Activated CD4-positive, alpha-beta T cell treated with anti-CD3 and anti-CD28 coated beads for 24 hours (primary cell): ENCODE data around the gene TYW1B.
"Not testable (repeated sequence)": the region's sequence is repeated elsewhere in the genome, so short reads cannot be mapped to it uniquely, and the experiment has no call there.

ENCODE experiments used
- DNase-seq, 2 donors: peaks; one replicate each; pipeline ENCODE4 v3.0.0-alpha.2; 2020; ENCODE audit warnings: low read depth in 2 of 2

Gene TYW1B, protein sequence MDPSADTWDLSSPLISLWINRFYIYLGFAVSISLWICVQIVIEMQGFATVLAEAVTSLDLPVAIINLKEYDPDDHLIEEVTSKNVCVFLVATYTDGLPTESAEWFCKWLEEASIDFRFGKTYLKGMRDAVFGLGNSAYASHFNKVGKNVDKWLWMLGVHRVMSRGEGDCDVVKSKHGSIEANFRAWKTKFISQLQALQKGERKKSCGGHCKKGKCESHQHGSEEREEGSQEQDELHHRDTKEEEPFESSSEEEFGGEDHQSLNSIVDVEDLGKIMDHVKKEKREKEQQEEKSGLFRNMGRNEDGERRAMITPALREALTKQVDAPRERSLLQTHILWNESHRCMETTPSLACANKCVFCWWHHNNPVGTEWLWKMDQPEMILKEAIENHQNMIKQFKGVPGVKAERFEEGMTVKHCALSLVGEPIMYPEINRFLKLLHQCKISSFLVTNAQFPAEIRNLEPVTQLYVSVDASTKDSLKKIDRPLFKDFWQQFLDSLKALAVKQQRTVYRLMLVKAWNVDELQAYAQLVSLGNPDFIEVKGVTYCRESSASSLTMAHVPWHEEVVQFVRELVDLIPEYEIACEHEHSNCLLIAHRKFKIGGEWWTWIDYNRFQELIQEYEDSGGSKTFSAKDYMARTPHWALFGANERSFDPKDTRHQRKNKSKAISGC

DNA sequence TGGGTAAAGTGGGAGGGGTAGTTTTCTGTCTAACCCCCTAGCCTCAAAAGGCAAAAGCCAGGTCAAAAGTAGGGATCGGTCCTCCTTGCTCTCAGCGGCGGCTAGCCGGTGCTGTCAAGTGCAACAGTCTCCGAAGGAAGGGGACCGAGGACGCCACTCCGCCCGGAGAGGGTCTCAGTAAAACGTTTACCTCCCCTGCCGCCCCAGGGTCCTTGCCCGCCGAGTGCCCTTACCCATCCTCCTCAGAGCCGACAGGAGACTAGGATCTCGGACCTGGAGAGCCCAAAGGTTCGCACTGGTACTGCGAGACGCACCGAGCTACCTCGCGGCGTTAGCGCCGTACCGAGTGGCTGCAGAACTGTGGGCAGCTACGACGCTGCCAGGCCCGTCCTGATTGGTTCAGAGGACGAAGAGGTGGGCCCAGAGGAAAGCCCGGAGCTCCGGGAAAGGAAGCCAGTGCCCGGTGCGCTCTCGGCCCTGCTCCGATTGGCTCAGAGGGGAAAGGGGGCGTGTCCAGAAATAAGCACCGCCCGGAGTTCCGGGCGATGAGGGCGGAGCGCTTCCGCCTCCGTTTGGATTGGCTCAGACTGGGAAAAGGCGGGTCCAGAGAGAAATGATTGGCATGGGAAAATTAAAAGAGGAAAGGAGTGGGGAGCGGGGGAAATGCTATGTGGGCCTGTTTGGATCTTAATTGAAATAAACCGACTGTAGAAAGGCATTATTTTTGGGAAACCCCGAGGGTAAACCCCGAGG is at the start of gene TYW1B:
Gene TYW1B (minus strand): TSS at position 362 of the 753 bp plus-strand sequence. CDS start 125 bp downstream, at position 237.
- DNase-seq: peak; percentile 93 to 95

DNA sequence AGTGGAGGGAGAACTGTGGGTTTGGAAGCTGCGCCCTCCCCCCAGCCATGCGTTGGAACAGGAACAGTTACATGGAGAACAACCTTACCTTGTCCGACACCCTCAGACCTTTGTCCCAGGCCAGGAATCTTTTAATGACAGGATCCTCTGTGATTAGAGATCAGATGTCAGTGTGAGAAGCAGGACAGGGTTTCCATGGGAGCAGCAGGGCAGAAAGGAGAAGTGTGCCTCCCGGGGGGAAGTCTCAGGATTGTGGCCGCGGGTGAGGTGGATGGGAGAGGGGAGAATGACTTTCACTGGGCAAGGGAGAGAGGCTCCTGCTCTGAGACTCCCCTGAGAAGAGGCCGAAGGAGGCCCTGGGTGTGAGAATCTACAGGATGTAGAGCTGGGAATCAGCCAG is 39.6 kb upstream of the TYW1B start:
- not testable (repeated sequence) for DNase-seq

DNA sequence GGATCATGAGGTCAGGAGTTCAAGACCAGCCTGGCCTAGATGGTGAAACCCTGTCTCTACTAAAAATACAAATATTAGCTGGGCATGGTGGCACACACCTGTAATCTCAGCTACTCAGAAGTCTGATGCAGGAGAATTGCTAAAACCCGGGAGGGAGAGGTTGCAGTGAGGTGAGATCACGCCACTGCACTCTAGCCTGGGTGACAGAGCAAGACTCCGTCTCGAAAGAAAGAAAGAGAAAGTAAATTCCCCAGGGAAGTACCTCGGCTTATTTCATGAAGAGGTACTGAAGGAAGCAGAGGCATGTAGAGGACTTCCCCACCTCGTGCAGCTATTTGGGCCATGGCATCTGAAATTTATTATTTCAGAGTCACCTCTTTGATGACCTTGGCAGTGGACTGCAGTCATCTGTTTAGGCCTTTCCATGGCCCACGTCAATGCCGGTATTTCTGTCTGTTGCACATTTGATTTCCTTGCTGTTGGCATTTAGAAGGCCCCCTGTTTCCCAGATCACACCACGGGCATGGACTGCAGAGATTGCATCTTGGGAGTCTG is 30.9 kb upstream of the TYW1B start:
- not testable (repeated sequence) for DNase-seq

DNA sequence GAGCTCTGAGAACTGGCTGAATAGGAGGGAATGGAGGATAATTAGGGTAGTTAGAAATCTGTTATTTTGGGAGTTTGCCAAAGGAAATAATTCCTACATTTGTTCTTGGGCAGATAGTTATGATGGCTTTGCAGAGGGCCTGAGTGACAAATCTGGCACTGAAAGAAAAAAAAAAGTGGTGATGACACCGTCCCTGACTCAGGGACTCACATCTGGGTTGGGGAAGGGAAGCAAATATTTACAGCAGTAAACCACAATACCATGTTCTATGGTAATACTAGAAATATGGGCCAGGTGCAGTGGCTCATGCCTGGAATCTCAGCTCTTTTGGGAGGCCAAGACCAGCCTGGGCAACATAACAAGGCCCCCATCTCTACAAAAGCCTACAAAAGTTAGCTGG is 29.9 kb upstream of the TYW1B start:
- DNase-seq: not testable (repeated sequence)

DNA sequence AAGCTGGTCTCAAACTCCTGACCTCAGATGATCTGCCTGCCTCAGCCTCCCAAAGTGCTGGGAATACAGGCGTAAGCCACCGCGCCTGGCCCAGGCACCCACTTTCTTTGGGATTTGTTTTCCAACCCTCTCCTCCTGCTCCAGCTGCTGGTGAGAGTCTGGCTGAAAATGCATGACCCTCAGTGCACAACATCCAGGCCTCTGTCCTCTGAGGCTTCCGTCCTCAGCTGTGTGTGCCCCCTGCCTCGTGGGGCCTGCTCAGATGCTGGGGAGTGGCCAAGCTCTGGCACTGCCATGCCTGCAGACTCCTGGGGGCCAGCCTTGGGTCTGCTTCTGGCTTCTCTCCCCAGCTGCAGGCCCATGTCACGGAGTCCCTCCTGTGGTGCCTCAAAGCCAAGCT is 27.3 kb upstream of the TYW1B start:
- DNase-seq: not testable (repeated sequence)

DNA sequence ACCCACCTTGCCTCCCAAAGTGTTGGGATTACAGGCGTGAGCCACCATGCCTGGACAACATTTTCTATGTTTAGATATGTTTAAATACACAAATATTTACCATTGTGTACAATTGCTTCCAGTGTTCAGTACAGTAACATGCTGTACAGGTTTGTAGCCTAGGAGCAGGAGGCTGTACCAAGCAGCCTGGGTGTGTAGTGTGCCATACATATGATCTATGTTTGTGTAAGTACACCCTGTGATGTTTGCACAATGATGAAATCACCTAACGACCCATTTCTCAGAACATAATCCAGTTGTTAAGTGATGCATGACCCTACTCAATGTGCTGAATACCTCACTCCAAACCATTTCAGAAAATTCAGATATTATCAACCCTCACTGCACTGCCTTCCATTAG is 24.9 kb upstream of the TYW1B start:
- not testable (repeated sequence) for DNase-seq

DNA sequence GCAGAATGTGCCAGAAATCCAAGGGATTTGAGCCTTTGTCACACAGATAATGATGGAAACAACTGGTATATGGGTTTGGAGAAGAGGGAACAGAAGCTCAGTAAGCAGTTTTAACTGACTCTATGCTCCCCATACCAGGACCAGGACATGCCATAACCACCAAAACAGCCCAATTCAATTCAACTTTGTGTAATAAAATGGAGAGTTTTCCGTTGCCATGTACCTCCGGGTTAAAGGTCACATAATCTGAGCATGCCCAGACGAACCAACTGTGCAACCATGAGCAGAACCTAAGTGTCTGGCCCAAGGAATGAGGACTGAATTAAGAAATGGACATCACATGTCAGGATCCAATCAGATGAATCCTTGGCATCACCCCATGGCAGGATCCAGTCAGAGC is 22.7 kb upstream of the TYW1B start:
- not testable (repeated sequence) for DNase-seq

DNA sequence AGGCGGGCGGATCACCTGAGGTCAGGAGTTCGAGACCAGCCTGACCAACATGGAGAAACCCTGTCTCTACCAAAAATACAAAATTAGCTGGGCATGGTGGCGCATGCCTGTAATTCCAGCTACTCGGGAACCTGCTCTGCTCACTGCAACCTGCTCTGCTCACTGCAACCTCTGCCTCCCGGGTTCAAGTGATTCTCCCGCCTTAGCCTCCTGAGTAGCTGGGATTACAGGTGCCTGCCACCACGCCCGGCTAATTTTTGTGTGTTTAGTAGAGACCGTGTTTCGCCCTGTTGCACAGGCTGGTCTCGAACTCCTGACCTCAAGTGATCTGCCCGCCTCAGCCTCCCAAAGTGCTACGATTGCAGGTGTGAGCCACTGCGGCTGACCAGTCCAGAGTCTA is 16.1 kb upstream of the TYW1B start:
- DNase-seq: not testable (repeated sequence)

DNA sequence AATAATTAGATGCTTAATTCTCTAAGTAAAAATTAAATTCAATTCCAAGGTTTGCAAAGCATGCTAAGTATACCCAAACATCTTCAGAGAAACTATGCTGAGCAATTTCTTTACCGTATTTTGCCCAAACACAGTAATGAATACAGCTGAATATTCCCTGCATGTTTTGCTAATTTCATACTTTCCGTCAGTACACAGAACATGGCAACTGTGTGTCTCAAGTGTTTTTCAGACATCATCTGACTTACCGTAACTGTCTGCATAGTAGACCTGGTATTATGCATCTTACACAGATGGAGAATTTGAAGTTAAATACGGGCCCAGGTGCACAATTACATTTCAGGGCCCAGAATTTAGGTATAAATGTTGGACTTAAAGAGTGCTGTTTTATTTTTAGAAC is 15.2 kb upstream of the TYW1B start:
- not testable (repeated sequence) for DNase-seq

DNA sequence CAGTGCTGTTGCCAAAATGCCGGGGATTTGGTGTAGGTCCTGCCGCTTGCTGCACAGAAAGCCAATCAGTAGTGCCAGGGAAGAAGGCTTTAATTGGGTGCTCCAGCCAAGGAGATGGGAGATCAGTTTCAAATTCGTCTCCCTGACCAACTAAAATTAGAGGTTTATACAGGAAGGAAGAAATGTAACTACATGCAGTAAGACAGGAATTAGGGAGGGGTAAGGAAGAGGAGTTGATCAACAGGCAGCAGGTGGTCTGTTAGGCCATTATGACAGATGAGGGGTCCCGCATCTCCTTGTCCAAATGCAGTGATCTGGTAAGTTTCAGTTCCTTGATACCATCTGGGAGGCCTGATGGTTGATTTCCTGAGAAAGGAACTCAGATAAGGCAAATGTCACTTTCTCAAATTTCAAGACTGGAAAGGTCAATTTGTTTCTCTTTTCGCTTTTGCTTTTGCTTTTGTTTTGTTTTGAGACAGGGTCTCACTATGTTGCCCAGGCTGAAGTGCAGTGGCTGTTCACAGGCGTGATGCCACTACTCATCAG is 13.0 kb upstream of the TYW1B start:
- not testable (repeated sequence) for DNase-seq

DNA sequence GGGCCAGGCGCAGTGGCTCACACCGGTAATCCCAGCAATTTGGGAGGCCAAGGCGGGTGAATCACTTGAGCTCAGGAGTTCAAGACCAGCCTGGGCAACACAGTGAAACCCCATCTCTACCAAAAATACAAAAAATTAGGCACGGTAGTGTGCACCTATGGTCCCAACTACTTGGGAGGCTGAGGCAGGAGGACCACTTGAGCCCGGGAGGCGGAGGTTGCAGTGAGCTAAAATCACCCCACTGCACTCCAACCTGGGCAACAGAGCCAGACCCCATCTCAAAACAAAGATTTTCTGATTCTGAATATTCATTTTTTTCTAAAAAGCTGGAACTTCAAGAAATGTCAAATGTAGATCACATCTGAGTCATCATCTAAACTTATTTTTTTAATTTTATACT is 10.3 kb upstream of the TYW1B start:
- not testable (repeated sequence) for DNase-seq

DNA sequence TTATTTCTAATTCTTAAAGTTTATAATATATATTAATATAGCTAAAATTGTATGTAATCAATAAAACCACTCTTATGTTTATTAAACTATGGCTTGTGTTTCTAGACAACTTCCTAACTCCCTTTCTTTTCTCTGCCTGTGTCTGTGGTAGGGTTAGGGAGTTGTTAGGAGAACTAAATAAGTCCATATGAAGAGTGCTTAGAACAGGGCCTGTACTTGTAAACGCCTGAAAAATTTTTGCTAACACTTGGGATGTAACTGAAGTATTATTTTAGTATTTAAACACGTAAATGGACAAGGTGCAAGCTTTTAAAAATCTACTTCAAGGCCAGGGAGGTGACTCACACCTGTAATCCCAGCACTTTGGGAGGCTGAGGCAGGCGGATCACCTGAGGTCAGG is 9.3 kb upstream of the TYW1B start:
- not testable (repeated sequence) for DNase-seq

DNA sequence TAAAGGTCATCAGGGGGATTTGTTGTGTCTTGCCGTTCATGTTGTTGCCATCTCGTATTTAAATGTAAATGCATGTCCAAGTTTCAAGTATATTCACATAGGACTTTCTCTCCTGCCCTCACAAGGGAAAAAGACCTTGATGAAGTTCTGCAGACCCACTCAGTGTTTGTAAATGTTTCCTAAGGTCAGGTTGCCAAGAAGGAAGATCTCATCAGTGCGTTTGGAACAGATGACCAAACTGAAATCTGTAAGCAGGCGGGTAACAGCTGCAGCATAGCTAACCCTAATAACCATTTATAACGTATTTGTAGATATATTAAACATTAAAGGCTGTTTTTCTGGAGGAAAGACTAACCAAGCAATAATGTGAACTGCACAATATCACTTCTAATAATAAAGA is 2.6 kb upstream of the TYW1B start:
- not testable (repeated sequence) for DNase-seq

DNA sequence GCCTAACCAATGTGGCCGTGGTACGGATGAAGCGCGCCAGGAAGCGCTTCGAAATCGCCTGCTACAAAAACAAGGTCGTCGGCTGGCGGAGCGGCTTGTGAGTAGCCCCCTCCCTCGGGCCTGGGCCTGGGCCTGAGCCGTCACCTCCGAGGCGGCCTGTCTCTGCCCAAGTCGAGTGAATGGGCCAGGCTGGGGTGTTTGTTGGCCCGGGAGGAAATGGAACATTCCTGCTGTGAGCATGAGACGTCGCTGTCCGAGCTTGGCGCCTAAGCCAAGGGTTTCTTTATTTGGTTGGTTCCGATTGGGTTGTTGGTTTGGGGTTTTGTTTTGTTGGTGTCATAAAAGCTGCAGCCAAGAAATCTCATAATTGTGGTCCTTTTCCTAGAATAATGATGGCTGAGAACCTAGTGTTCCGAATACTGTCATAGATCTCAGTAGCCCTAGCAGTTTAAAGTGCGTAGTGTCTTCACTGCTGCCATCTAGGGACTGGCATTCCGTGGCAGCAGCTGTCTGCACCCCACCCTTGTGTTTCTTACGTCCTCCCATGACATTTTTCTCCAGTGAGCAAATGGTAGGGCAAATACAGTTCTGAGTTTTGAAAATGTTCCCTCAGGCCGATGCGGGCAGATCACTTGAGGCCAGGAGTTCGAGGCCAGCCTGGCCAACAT is 1.8 kb upstream of the TYW1B start:
- peak; percentile 4 to 5 for DNase-seq

DNA sequence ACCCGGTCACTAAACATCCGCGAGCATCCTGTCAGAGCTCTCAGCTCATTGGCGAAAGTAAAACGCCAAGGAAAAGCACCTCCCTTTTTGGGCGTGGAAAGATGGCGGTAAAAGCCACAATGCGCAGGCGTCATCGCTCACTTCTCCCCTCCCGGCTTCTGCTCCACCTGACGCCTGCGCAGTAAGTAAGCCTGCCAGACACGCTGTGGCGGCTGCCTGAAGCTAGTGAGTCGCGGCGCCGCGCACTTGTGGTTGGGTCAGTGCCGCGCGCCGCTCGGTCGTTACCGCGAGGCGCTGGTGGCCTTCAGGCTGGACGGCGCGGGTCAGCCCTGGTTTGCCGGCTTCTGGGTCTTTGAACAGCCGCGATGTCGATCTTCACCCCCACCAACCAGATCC is 1.3 kb upstream of the TYW1B start:
- DNase-seq: peak; percentile 90 to 94

DNA sequence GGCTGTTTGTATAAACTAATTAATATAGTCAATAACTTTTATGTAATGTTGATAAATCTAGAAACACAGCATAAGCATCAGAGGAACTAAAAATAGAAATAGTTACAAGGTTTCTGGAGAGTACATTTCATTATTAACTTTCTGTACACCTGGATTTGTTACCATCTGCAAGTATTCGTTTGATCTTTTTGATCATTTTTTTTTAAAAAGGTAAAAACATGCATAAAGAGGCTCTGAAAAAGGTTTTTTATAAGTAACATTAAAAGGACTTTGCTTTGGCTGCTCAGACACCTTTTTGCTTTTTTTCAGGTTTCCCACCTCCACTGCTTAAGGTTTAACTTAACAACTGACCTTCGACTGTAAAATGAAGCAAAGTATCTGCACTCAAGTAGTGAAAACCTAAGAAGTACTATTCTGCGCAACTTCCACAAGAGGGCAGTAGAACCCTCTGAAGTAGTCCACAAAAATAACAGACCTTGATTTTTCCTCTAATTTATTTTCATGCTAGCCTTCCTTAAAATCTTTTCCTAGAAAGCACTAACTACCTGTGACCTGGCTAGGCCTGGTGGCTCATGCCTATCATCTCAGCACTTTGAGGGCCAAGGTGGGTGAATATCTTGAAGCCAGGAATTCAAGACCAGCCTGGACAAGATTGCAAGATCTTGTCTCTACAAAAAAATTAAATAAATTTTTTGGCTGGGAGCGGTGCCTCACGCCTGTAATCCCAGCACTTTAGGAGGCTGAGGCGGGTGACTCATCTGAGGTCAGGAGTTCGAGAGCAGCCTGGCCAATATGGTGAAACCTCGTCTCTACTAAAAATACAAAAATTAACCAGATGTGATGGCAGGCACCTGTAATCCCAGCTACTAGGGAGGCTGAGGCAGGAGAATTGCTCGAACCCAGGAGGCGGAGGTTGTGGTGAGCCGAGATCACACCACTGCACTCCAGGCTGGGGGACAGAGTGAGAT is 4.0 kb downstream of the TYW1B start:
- DNase-seq: not testable (repeated sequence)

DNA sequence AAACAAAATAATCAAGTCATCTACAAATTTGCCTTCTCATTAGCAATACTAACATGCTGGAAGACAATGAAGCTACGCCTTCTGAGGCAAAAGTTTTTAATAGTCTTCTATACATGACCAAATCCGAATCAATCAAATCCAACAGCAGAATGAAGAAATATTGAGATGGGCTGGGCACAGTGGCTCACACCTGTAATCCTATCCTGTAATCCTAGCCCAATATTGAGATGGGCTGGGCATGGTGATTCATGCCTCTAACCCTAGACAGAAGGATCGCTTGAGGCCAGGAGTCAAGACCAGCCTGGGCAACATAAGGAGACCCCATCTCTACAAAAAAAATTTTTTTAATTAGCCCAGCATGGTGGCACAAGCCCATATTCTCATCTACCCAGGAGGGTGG is 5.5 kb downstream of the TYW1B start:
- DNase-seq: not testable (repeated sequence)

DNA sequence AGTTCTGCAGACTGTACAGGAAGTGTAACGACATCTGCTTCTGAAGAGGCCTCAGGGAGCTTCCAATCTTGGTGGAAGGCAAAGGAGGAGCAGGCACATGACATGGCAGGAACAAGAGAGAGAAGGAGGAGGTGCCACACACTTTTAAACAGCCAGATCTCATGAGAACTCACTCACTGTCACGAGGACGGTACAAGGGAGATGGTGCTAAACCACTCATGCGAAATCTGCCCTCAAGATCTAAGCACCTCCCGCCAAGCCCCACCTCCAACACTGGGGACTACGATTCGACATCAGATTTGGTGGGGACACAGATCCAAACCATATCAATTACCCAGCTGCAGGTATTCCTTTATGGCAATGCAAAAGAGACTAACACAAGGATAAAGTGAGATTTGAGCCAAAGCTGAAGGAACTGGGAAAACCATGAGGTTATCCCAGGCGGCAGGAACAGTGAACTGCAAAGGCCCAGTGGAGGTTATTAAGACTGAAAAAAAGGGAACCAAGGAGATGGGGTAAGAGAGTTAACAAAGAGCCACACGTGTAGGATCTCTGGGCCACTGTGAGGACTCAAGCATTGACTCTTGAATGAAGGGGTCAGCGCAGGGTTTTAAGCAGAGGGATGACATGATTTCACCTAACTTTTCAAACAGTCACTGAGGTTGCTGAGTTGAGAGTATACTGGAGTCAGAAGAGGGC is 9.2 kb downstream of the TYW1B start:
- not testable (repeated sequence) for DNase-seq

DNA sequence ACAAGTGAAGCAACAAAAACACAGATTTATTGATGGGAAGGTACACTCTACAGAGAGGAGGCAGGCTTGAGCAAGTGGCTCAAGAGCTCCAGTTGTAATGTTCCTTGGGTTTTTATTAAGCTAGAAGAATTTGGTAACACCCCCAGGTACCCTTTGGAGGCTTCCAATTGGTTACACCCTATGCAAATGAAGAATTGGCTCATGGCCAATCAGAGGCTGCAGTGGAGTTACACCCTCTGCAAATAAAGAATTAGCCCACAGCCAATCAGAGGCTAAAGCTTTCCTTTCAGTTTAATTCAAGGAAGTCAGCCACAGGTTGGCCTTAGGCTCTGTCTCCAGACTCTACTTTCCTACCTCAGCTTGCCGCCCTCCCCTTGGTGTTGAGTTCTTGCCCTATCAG is 10.3 kb downstream of the TYW1B start:
- DNase-seq: not testable (repeated sequence)
